ENCODE results near the gene LRRK1. TPM values are rescaled to one million over a fixed set of nuclear protein-coding genes. Genes with fewer than 3 reads are reported as not detected.

Gene LRRK1
- total and polyA plus RNA-seq, 2 of the 13 experiments (the other 11 are each of a cell fraction or from before 2014, with no cell fraction given): 0.13 to 1.2 TPM

- H3K27ac ChIP-seq (ENCODE audit: extremely low read length, insufficient read depth, low read length): no peak overlapping the region
- H3K36me3 ChIP-seq (replicated peaks in 1 of 2; ENCODE audit: control insufficient read depth in 1 of 2, insufficient read depth in 2 of 2, low read length in 2 of 2): no peaks in the 10 kb centered on the region
- H3K4me3 ChIP-seq (replicated peaks in 1 of 3; ENCODE audit: insufficient read depth in 1 of 3, low read depth in 2 of 3, low read length in 3 of 3): no peak overlapping the region
- DNase-seq (ENCODE audit: low spot score) (no peak), FAIRE-seq (no peak), ATAC-seq (no peak)
- no peak overlapping the region for H2AFZ ChIP-seq (ENCODE audit: low read length)
- H3K4me1 ChIP-seq (ENCODE audit: insufficient read depth, low read length): no peaks in the 10 kb centered on the region
- 10% methylated on average over 11 of the region's 11 CpGs for whole genome bisulfite sequencing (ENCODE audit: low lambda C conversion rate)
- intact Hi-C loops (cut with micrococcal nuclease; ENCODE audit: unreplicated experiment) (no loop called here), in situ Hi-C loops (cut with HindIII; ENCODE audit: extremely low pct_ligation_motif_present, low pct_unique_long_range_greater_than_20kb) (loop anchor here (25.0 kb wide), 1 partner anchor 338 kb away; the partner anchor contains the start of gene CHSY1)
- H3K79me2 ChIP-seq (ENCODE audit: insufficient read depth, low read length): no peaks in the 10 kb centered on the region
- no peak overlapping the region for H3K4me2 ChIP-seq (ENCODE audit: low read depth, low read length)
- no peaks in the 10 kb centered on the region for H3K9me3 ChIP-seq (ENCODE audit: low read length)
- BruUV-seq (replicated peaks): no TSS peak
- H3K9ac ChIP-seq (ENCODE audit: insufficient read depth, low read depth, low read length): no peak overlapping the region
- ChIA-PET CTCF (ENCODE audit: low intra/inter-chr PET ratio, low total read pairs) (no interaction called here), POLR2A (no interaction called here)
- TF ChIP-seq RBM22 (optimal IDR thresholded peaks at IDR 0.05; ENCODE audit: low read length) (no peak), KDM1A (CRISPR knock-in tag; IDR thresholded peaks at IDR 0.05) (no peak), NONO (IDR thresholded peaks at IDR 0.05) (no peak), NONO (CRISPR knock-in tag; conservative IDR thresholded peaks at IDR 0.05) (no peak), GZF1 (CRISPR knock-in tag; IDR thresholded peaks at IDR 0.05) (no peak), ZNF354B (CRISPR knock-in tag; IDR thresholded peaks at IDR 0.05) (no peak), IRX3 (CRISPR knock-in tag; IDR thresholded peaks at IDR 0.05; ENCODE audit: borderline replicate concordance, low read depth) (no peak), MED1 (CRISPR knock-in tag; IDR thresholded peaks at IDR 0.05) (no peak), HCFC1 (IDR thresholded peaks at IDR 0.05; ENCODE audit: low read depth, low read length) (no peak), MATR3 (CRISPR knock-in tag; IDR thresholded peaks at IDR 0.05) (no peak), ZNF33A (CRISPR knock-in tag; IDR thresholded peaks at IDR 0.05; ENCODE audit: borderline replicate concordance) (no peak)
- TF ChIP-seq, protein P1, sequence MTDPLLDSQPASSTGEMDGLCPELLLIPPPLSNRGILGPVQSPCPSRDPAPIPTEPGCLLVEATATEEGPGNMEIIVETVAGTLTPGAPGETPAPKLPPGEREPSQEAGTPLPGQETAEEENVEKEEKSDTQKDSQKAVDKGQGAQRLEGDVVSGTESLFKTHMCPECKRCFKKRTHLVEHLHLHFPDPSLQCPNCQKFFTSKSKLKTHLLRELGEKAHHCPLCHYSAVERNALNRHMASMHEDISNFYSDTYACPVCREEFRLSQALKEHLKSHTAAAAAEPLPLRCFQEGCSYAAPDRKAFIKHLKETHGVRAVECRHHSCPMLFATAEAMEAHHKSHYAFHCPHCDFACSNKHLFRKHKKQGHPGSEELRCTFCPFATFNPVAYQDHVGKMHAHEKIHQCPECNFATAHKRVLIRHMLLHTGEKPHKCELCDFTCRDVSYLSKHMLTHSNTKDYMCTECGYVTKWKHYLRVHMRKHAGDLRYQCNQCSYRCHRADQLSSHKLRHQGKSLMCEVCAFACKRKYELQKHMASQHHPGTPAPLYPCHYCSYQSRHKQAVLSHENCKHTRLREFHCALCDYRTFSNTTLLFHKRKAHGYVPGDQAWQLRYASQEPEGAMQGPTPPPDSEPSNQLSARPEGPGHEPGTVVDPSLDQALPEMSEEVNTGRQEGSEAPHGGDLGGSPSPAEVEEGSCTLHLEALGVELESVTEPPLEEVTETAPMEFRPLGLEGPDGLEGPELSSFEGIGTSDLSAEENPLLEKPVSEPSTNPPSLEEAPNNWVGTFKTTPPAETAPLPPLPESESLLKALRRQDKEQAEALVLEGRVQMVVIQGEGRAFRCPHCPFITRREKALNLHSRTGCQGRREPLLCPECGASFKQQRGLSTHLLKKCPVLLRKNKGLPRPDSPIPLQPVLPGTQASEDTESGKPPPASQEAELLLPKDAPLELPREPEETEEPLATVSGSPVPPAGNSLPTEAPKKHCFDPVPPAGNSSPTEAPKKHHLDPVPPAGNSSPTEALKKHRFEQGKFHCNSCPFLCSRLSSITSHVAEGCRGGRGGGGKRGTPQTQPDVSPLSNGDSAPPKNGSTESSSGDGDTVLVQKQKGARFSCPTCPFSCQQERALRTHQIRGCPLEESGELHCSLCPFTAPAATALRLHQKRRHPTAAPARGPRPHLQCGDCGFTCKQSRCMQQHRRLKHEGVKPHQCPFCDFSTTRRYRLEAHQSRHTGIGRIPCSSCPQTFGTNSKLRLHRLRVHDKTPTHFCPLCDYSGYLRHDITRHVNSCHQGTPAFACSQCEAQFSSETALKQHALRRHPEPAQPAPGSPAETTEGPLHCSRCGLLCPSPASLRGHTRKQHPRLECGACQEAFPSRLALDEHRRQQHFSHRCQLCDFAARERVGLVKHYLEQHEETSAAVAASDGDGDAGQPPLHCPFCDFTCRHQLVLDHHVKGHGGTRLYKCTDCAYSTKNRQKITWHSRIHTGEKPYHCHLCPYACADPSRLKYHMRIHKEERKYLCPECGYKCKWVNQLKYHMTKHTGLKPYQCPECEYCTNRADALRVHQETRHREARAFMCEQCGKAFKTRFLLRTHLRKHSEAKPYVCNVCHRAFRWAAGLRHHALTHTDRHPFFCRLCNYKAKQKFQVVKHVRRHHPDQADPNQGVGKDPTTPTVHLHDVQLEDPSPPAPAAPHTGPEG (CRISPR knock-in tag; IDR thresholded peaks at IDR 0.05): no peak
- TF ChIP-seq, protein P2, sequence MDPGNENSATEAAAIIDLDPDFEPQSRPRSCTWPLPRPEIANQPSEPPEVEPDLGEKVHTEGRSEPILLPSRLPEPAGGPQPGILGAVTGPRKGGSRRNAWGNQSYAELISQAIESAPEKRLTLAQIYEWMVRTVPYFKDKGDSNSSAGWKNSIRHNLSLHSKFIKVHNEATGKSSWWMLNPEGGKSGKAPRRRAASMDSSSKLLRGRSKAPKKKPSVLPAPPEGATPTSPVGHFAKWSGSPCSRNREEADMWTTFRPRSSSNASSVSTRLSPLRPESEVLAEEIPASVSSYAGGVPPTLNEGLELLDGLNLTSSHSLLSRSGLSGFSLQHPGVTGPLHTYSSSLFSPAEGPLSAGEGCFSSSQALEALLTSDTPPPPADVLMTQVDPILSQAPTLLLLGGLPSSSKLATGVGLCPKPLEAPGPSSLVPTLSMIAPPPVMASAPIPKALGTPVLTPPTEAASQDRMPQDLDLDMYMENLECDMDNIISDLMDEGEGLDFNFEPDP (CRISPR knock-in tag; conservative IDR thresholded peaks at IDR 0.05): no peak
- no peaks in the 10 kb centered on the region for H4K20me1 ChIP-seq (ENCODE audit: insufficient read depth, low read length)
- peaks cover 3 to 60% of the 10 kb centered on the region in 2 experiments; a peak in 4 of 5 replicates for H3K27me3 ChIP-seq (ENCODE audit: control insufficient read depth in 1 of 2, insufficient read depth in 2 of 2, low read length in 2 of 2)
Measured at GRCh38 chr15:100924436-100924835, 5.3 kb downstream of the LRRK1 start.
